ENCODE measurements around the gene ADAMTS2.

ADAMTS2 gene

DNA sequence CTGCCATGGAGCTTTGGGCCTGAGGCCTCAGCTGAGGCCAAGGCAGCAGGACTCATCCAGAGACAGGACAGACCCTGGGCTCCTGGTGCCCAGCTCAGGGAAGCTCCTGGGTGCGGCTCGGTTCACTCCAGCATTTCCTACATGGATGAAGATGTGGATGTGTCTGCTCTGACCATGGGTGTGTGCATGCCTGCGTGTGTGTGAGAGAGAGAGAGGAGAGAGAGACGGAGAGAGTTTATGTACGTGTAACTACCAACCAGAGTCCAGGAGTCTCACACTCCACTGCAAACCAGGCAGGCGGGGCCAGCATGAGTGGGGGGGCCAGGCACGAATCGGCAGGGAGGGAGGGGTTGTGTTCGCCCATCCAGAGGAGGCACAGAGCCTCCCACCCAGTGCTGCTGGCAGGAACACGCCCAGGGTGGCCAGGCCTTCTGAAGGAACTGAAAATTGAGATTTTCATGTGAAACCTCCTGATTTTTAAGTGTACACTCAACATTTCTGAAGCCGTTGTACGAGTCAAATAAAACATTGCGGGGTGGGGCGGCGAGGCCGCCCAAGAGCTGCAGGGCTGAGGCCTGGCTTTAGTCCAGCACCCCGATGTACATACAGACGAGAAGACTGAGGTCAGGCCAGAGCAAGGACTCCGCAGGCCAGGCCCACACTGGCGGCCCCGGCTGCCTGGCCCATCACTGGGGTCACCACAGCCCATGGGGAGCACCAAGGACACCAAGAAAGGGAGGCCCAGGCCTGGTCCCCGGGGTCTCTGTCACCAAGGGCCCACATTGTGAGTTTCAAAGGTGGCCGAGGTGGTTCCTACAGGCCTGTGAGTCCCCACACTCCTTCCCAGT lies 88.7 kb downstream of the ADAMTS2 start:
- no peak for DNase-seq (ENCODE audit: low read depth in 1 of 2, low spot score in 1 of 2)

DNA sequence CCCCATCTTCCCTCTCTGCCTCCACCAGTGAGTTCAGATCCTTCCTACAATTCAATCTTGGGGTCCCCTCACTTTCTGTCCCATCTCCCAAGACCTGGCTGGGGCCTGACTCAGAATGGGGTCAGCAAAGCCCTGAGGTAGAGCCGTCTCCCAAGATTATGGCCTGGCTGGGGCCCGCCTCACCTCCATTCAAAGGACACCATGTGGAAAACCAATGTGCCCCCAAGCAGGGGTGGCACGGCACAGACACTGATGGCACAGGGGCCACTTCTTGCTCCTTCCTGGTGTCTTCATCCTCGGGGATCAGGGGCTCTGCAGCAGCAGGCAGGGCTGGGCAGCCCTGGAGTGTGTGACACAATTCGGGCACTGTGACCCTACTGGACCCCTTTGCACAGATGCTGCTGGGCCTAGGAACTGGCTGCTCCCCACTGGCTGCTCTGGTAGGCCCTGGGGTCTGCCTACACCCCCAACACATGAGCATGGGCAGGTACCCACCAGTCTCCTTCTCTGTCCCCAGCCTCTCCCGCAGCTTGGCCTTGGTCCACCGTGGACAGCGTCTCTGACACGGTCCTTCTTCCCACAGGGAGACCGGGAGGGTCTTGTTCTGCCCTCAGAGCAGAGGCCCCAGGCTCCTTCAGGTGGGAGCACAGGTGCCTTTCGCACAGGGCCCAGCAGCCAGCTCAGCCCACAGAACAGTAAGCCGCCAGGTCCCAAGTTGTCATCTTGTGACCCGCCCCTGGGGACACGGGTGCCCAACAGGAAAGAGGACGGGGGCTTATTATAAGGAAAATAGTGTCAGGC lies 89.5 kb downstream of the ADAMTS2 start:
- no peak for DNase-seq (ENCODE audit: low read depth in 1 of 2, low spot score in 1 of 2)

DNA sequence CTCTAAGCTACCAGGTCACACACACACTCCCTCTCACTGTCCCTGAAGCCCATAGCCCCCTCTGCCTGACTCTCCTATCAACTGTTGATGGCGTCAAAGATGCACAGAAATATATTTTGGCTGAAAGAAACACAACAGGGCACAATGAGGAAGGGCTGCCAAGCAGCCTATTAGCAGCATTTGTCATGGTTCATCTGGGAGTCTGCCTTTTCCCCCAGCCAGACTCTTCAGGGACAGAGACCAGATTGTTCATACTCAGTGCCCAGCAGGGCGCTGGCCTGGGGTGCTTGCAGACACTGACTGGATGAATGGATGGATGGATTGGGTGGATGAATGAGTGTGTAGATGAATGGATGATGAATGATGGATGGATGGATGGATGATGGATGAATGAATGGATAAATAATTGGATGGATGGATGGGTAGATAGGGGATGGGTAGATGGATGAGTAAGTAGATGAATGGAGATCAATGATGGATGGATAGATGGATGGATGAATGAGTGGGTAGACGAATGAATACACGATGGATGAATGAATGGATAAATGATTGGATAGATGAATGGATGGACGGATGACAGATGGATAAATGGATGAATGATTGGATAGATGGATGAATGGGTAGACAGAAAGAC lies 90.5 kb downstream of the ADAMTS2 start:
- no peak for DNase-seq (ENCODE audit: low read depth in 1 of 2, low spot score in 1 of 2)

DNA sequence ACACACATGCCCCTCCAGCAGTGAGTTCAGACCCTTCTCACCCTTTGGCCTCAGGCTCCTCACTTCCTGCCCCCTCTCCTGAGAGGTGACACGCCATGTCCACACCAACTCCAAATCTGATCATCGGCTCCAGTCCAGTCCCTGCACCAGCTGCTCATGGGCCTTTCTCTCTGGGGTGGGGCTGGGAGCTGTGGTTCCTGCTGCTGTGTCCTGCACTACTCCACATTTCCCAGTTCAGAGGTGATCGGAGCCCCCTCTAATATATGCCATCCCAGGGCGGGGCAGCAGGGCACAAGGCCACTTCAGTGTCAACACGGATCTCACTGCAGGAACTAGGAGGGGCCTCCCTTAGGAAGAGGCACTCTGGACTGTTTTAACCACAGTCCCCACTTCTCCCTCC lies 91.5 kb downstream of the ADAMTS2 start:
- no peak for DNase-seq (ENCODE audit: low read depth in 1 of 2, low spot score in 1 of 2)

DNA sequence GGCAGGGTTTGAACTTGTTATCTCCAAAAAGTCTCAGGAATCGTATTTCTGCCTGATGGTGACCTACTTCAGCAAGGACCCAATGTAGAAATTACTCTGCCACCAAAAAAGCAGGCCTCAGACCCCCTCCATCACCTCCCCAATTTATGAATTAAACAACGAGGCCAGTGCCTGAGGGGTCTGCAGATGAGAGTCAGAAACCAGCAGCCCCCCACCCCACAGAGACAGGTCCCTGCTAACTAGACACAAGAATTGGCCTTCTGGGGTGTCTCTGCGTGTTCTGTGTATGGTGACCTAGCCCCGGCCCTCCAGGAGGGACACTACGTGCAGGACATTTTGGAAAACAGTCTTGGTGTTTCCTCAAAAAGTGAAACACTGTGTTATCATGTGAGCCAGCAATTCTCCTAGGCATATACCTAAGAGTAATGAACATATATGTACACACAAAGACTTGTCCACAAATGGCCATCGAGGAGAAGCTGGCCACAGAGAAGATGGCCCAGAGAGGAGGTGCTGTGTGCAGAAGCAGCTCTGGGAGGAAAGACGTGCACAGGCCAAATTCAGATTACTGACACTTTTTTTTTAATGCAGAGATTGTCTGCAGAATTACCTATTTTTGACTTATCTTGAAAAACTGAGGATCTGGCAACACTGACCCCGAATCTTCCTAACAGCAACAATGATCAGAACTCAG lies 93.8 kb downstream of the ADAMTS2 start:
- DNase-seq (ENCODE audit: low read depth in 1 of 2, low spot score in 1 of 2): no peak

DNA sequence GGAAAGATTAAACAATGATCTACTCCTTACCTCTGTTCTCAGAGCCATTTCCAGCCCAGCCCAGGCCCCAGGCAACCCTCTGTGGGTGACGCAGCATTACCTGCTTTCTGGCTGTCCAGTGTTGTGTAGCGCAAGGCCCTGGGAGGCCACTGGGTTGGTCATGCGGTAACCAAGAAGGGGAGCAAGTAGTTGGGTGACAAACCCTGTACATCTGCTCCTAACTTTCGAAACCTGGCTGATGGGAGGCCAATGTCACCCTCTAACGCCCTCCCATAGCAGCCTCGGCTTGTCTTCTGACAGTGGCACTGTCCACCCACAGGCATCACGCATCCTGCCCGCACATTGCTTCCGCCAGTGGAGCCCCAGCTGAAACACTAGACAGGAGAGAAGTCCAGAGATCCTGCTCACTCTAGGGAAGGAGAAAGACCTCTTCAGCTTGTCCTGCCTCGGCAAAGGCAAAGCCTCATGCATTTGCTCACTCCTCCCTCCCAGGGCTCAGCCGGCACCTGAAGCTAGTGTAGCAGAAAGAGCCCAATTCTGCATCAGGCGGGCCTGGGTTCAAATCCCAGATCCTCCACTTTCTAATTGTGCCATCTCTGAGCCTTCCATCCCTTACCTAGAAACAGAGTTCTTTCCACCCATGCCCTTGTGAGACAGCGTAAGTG lies 94.6 kb downstream of the ADAMTS2 start:
- no peak for DNase-seq (ENCODE audit: low read depth in 1 of 2, low spot score in 1 of 2)

DNA sequence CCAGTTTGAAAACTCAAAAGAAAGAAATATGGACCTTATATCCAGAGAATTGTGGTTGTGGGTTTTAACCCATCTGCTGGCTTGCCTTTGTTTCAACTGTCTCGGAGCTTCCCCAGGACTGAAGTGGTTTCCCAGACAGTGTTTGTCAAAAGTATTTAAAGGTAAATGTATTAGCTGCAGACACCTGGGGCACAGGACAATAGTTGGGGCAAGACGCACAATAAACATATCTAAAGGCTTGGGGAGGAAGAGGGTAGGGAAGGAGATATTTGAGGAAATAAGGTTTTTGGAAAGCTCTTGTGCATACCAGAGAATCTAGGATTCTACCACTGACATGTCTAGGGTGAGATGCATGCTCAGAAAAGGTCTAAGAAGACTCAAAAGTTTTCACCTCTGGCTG lies 99.0 kb downstream of the ADAMTS2 start:
- no peak for DNase-seq (ENCODE audit: low read depth in 1 of 2, low spot score in 1 of 2)

DNA sequence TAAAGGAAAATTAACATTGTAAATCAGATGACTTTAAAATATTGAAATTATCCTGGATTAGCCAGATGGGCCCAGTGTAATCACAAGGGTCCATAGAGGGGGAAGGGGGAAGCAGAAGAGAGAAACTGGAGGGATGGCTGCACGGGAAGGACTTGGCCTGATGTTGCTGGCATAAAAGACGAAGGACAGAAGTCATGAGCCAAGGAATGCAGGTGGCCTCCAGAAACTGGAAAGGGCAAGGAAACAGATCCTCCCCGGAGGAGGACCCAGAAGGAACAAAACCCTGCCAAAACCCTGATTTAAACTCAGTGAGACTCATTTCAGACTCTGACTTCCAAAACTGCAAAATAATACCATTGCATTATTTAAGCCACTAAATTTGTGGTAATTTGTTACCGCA lies 100.2 kb downstream of the ADAMTS2 start:
- DNase-seq (ENCODE audit: low read depth in 1 of 2, low spot score in 1 of 2): no peak

DNA sequence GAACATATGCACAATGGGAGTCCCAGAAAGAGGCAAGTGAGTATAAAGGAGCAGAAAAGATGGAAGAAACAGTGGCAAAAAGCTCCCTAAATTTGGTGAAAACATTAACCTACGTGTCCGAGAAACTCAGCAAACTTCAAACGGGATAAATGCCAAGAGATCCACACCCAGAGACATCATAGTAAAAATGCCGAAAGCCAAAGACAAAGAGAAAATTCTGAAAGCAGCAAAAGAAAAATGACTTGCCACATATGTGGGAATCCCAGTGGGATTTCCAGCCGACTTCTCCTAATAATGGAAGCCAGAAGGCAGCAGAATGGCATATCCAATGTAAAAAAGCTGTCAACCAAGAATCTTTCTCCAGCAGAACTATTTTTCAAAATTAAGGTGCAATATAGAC lies 101.2 kb downstream of the ADAMTS2 start:
- DNase-seq (ENCODE audit: low read depth in 1 of 2, low spot score in 1 of 2): no peak

DNA sequence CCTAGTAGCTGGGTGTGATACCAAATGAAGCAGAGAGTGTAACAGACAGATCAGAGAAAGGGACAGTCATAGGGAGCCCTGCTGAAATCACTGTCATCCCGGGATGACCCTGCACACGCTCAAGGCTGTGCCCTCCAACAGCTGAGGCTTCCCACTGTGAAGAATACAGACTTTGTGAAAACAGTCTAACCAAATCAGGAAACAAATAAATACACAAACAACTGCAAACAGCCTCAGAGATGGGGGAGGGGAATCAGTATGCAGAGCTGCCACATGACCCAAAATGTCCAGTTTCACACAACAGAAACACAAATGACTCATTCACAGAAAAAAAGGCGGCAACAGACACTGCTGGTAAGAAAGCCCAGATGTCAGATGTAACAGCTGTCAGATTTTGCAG lies 101.9 kb downstream of the ADAMTS2 start:
- no peak for DNase-seq (ENCODE audit: low read depth in 1 of 2, low spot score in 1 of 2)

DNA sequence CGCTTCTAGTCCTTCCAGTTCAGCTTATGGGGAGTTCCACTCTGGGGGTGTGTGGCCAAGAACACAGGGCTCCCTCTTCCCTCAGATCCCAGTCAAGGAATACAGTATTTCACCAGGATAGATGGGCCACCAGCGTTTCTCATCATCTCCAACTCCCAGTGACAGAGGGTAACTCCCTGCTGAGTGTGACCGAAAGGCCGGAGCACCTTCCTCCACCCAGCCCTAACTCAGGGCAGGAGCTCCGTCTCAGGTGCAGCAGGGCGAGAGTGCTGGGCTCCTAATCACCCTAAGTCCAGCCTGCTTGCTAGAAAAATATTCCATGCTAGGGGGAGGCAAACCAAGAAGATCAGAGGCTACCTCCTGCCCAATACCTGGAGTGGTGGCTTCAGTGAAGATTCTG lies 102.6 kb downstream of the ADAMTS2 start:
- DNase-seq (ENCODE audit: low read depth in 1 of 2, low spot score in 1 of 2): no peak

DNA sequence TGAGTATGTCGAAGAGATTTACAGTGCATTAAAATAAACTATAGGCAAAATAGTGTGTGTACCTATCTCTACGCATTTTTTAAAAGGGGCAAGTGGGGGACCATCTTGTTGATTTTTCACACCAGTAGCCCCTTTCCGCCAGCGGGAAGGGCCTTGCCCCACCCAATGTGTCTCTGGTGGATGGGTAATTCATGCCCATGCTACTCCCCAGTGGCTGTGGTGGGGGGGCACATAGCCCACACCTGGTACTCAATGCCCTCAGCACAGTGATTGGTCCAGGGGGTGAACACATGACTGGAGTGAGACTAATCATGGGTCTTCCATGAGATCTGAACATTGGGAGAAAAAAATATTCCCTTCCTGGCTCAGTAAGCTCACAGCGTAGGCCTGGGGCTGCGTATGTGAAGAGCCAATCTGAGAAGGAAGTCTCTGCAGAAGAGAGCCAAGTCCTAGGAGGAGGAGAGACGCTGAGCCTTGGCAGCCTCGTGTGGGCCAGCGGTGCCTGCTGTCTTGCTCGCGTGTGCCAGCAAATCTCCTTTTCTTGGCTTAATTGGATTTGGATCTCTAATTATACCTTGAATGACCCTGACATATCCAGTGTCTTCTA lies 103.4 kb downstream of the ADAMTS2 start:
- DNase-seq (ENCODE audit: low read depth in 1 of 2, low spot score in 1 of 2): no peak

DNA sequence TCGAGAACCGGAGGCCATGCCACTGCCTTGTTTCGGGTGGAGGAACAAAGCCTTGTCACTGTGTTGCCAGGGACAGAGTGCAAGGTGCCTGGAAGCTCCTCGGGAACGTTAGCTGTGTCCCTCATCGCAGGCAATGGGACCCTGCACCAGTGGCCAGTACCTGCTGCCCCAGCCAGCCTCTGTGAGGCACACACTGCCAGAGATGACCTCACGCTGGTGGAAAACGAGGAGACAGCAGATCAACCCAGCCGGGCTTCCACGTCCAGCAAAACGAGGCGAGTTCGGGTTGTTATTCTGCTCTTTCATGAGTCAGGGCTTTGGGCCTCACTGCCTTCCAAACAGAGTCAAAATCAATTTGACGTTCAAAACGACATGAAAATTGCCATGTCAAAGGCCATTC lies 104.1 kb downstream of the ADAMTS2 start:
- DNase-seq (ENCODE audit: low read depth in 1 of 2, low spot score in 1 of 2): no peak

DNA sequence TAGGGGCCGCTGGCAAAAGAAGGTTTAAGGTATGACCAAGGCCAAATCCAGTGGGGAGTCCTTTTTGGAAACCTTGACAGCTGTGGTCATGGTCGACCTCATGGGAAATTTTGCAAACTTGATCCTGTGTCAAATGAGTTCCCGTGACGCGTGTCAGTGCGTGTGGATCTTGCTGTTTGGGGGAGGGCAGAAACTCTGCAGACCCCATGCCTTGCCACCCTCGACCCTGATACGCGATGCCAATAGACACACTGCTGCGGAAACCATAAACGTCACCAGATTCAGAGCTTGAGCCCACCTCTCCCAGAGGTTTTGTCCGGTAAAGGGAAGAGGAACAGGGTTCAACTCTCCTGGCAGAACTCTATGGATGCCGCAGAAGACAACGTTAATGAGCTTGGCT lies 104.7 kb downstream of the ADAMTS2 start:
- no peak for DNase-seq (ENCODE audit: low read depth in 1 of 2, low spot score in 1 of 2)

DNA sequence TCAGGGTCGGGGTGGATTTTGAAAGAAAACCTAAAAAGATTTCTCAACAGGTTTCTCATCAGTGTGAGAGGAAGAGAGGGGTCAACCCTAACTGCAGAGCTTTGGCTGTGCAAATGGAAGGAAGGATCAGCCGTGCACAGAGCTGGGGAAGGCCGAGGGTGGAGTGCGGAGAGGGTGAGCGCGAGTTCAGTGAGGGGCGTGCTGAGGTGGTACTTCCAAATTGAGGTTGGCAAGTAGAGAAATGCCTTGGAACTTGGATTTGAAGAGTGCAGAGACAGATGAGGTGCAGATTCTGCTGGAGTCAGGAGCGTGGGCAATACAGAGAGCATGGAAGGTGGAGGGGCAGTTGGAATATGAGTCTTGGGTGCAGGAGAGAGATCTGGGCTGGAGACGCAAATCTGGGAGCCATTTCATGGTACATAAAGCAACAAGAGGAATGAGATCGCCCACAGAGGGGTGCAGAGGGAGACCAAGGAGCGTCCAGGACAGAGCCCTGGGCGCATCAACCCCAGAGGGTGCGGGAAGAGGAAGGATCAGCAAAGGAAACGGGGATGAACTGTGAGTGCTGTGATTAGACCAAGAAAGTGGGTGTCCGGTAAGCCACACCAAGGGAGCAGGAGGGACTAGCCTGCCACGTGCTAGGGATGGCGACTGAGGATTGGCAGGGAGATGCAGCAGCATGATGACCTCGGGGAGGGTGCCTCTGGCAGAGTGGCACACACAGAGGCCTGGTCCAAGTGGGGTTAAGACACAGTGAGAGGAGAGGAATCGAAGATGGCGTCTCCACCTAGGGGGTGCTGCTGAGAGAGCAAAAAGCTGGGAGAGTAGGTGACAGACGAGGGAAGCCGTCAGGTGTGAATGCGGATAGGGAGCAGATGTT lies 105.8 kb downstream of the ADAMTS2 start:
- no peak for DNase-seq (ENCODE audit: low read depth in 1 of 2, low spot score in 1 of 2)

DNA sequence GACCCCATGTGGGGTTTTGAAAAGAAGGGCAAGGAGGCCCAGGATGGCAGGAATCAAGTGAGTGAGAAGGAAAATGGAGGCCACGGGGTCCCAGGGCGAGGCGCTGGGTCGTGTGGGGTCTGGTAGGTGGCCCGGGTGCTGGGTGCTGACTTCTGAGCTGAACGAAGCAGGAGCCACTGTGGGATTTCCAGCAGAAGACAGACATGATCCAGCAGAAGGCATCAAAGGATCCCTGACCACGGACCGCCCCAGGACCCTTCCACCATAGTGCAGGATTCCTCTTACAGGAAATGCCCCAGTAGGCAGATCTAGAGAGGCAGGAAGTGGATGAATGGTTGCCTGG lies 106.7 kb downstream of the ADAMTS2 start:
- DNase-seq (ENCODE audit: low read depth in 1 of 2, low spot score in 1 of 2): no peak

DNA sequence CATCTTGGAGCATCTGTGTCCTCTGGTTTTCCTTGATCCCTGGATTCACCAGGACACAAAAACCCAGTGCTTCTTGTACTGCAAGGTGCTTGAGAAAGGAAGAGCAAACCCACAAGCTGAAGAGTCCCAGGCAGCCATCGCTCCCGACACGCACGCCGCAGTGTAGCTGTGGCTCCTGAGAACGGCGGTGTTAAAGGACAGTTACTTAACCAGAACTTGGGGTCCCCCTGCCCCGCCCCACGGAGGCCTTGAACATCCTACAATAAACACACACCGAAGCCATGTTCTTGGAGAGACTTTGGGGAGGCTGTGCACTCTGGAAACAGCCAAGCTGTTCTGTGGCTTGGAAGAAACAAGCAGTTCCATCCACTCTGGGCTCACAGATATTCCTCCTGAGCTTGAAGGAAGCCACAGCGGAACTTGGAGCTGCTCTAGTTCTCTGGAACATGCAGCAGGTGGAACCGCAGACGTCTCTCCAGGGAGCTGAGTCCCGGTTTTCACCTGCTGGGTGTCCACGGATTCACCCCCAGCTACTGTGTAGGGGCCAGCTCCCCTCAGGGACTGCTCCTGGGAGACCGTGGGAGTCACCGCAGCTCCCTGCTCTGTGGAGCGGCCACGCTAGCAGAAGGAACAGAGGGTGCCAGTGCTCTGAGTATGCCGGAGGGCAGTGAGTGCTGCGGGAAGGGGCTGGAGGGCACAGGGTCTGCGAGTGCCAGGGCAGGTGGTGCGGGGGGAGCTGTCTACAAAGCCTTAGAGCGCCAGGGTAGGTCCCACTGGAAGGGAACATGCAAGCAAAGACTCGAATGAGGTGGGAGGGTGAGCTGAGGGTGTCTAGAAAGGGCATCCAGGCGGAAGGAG lies 107.3 kb downstream of the ADAMTS2 start:
- DNase-seq (ENCODE audit: low read depth in 1 of 2, low spot score in 1 of 2): no peak

All from stimulated activated CD4-positive, alpha-beta T cell treated with anti-CD3 and anti-CD28 coated beads, Interleukin-15, amount 100 ng/mL, for 1 hour (primary cell).